Stimulated activated memory B cell treated with anti-CD40 and anti-IgM and Interleukin-4, amounts not matched to agents 10 μg/mL and 1 μg/mL and 100 μg/mL, for 72 hours (primary cell): ENCODE measurements around the gene MRPL11.
A peak's percentile ranks its signal among the peaks of the same experiment; 100 is the strongest.

ENCODE experiments used
- ATAC-seq: fragments of 150-1000 bp; cut with Tn5 transposase; 2 replicates; pipeline ENCODE4 v1.10.0; 2021
- H3K27ac Mint-ChIP-seq: one replicate; pipeline ENCODE4 v1.8.0; 2022; ENCODE audit warnings: mild to moderate bottlenecking, mixed read lengths
- H3K27me3 Mint-ChIP-seq: one replicate; pipeline ENCODE4 v1.8.0; 2022; ENCODE audit warnings: mixed read lengths
- H3K36me3 Mint-ChIP-seq: one replicate; pipeline ENCODE4 v1.8.0; 2022; ENCODE audit warnings: mixed read lengths
- H3K4me1 Mint-ChIP-seq: one replicate; pipeline ENCODE4 v1.8.0; 2022; ENCODE audit warnings: mixed read lengths
- H3K4me3 Mint-ChIP-seq: one replicate; pipeline ENCODE4 v1.8.0; 2022; ENCODE audit warnings: mild to moderate bottlenecking, moderate library complexity, mixed read lengths
- H3K9me3 Mint-ChIP-seq: one replicate; pipeline ENCODE4 v1.8.0; 2022; ENCODE audit warnings: mixed read lengths

Gene MRPL11

GRCh38 chr11:66407651-66408050 lies 31.0 kb downstream of the MRPL11 start:
- ATAC-seq: no peak
- peaks cover 6% of the 10 kb centered on the region for H3K4me1 Mint-ChIP-seq
- H3K36me3 Mint-ChIP-seq: no peaks in the 10 kb centered on the region
- no peaks in the 10 kb centered on the region for H3K9me3 Mint-ChIP-seq
- H3K27me3 Mint-ChIP-seq: peaks cover 73% of the 10 kb centered on the region
- H3K4me3 Mint-ChIP-seq: no peak overlapping the region
- no peak overlapping the region for H3K27ac Mint-ChIP-seq

GRCh38 chr11:66393954-66394353 lies 44.7 kb downstream of the MRPL11 start:
- no peak for ATAC-seq
- Mint-ChIP-seq H3K27ac (no peak overlapping the region), H3K27me3 (peaks cover 32% of the 10 kb centered on the region), H3K36me3 (no peaks in the 10 kb centered on the region), H3K4me1 (peaks cover 8% of the 10 kb centered on the region), H3K9me3 (no peaks in the 10 kb centered on the region), H3K4me3 (no peak overlapping the region)

GRCh38 chr11:66391322-66391721 lies 47.3 kb downstream of the MRPL11 start:
- Mint-ChIP-seq H3K4me3 (no peak overlapping the region), H3K27me3 (peaks cover 31% of the 10 kb centered on the region)

GRCh38 chr11:66388780-66389386 lies 49.8 kb downstream of the MRPL11 start:
- H3K27ac Mint-ChIP-seq: no peak overlapping the region
- ATAC-seq: peak; percentile 53
- no peaks in the 10 kb centered on the region for H3K36me3 Mint-ChIP-seq
- H3K9me3 Mint-ChIP-seq: no peaks in the 10 kb centered on the region
- H3K27me3 Mint-ChIP-seq: peaks cover 20% of the 10 kb centered on the region
- H3K4me3 Mint-ChIP-seq: no peak overlapping the region
- H3K4me1 Mint-ChIP-seq: peaks cover 15% of the 10 kb centered on the region

More at GRCh38 chr11:66391322-66391721, 47.3 kb downstream of the MRPL11 start:
- H3K4me1 Mint-ChIP-seq: peaks cover 10% of the 10 kb centered on the region
- no peaks in the 10 kb centered on the region for H3K9me3 Mint-ChIP-seq
- no peak overlapping the region for H3K27ac Mint-ChIP-seq
- H3K36me3 Mint-ChIP-seq: no peaks in the 10 kb centered on the region
- no peak for ATAC-seq

- Mint-ChIP-seq H3K27ac (no peak overlapping the region), H3K9me3 (no peaks in the 10 kb centered on the region), H3K36me3 (no peaks in the 10 kb centered on the region), H3K4me1 (peaks cover 15% of the 10 kb centered on the region), H3K4me3 (no peak overlapping the region), H3K27me3 (peaks cover 20% of the 10 kb centered on the region)
- peak; percentile 68 for ATAC-seq
Observed at GRCh38 chr11:66386171-66387069, 52.2 kb downstream of the MRPL11 start.
